ENCODE measurements around the gene ADAMTS9. TPM values are rescaled to one million over a fixed set of nuclear protein-coding genes. Genes with fewer than 3 reads are reported as not detected.

The ADAMTS9 gene
- total and polyA plus RNA-seq, 9 donors, result 11.8 to 88.8 (median 29.9) TPM

DNA sequence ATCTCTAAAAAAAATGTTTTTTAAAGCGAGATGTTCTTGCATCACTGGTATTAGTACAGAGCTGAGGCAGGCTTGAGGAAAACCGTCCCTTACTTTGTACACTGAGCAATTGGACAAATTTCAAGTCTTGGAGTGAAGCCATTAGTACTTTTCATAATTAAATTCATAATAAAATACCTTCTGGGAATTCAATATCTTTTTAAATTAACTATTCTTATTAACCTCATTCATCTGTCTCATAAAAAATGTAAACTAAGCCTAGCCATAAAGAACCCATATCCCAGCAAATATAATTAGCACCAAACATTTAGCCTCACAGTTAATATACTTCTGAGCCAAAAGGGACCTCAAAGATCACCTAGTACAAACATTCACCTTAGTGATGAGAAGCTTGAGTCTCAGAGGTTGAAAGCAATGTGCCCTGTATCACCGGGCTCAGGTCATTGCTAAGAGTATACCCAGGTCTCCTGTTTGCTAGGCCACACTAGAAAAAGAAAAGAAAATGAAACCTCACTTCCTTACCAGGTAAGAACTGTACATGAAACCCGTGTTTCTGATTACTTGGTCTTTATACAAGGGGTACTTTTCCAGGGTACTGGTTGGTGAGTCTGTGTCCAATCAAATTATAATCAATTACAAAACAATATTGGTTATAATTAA, 192.5 kb downstream of the ADAMTS9 start:
- intact Hi-C loops (cut with DNase I), result no loop called here

DNA sequence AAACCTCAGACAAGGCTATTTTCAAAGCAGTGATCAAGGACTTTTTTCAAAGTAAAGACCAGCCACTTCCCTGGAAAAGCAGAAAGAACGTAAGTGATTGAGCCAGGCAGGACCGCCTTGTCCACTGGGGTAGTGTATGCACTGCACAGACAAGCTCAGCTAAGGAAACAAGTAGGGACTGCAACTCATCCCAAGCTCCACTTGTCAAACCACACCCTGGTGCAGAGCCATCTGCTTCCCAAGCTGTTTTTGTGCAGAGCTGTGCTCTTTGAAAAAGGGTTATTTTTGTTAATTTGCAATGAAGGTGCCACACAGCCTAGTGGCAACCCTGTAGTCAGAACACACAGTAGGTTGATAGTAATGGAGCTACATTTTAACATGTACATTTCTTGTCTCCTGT, 193.3 kb downstream of the ADAMTS9 start:
- Histone ChIP-seq H3K4me3 (no peak overlapping the region), H3K27ac (no peak overlapping the region), H3K27me3 (no peaks in the 10 kb centered on the region), H3K9me3 (no peaks in the 10 kb centered on the region), H3K36me3 (no peaks in the 10 kb centered on the region), H3K4me1 (ENCODE audit: insufficient read depth) (peaks cover 17% of the 10 kb centered on the region)
- TF ChIP-seq EP300 (IDR thresholded peaks at IDR 0.05), result no peak
- TF ChIP-seq POLR2A (IDR thresholded peaks at IDR 0.05), result no peak
- TF ChIP-seq, protein P1, sequence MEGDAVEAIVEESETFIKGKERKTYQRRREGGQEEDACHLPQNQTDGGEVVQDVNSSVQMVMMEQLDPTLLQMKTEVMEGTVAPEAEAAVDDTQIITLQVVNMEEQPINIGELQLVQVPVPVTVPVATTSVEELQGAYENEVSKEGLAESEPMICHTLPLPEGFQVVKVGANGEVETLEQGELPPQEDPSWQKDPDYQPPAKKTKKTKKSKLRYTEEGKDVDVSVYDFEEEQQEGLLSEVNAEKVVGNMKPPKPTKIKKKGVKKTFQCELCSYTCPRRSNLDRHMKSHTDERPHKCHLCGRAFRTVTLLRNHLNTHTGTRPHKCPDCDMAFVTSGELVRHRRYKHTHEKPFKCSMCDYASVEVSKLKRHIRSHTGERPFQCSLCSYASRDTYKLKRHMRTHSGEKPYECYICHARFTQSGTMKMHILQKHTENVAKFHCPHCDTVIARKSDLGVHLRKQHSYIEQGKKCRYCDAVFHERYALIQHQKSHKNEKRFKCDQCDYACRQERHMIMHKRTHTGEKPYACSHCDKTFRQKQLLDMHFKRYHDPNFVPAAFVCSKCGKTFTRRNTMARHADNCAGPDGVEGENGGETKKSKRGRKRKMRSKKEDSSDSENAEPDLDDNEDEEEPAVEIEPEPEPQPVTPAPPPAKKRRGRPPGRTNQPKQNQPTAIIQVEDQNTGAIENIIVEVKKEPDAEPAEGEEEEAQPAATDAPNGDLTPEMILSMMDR (IDR thresholded peaks at IDR 0.05), result no peak
- no peak for DNase-seq
- 77 to 90% (median 88%) methylated on average over 2 of the region's 2 CpGs for WGBS, 3 donors
- intact Hi-C loops (cut with DNase I), result no loop called here

More for the DNA sequence above, 192.5 kb downstream of the ADAMTS9 start:
- no peaks in the 10 kb centered on the region for H3K36me3 ChIP-seq
- 63 to 69% (median 67%) methylated on average over 4 of the region's 4 CpGs for WGBS, 3 donors
- no peak overlapping the region for H3K27ac ChIP-seq
- TF ChIP-seq, protein P1 (IDR thresholded peaks at IDR 0.05), result no peak
- TF ChIP-seq POLR2A (IDR thresholded peaks at IDR 0.05), result no peak
- TF ChIP-seq EP300 (IDR thresholded peaks at IDR 0.05), result no peak
- H3K4me1 ChIP-seq (ENCODE audit: insufficient read depth), result peaks cover 10% of the 10 kb centered on the region
- no peak for DNase-seq
- no peaks in the 10 kb centered on the region for H3K27me3 ChIP-seq
- no peaks in the 10 kb centered on the region for H3K9me3 ChIP-seq
- H3K4me3 ChIP-seq, result no peak overlapping the region

DNA sequence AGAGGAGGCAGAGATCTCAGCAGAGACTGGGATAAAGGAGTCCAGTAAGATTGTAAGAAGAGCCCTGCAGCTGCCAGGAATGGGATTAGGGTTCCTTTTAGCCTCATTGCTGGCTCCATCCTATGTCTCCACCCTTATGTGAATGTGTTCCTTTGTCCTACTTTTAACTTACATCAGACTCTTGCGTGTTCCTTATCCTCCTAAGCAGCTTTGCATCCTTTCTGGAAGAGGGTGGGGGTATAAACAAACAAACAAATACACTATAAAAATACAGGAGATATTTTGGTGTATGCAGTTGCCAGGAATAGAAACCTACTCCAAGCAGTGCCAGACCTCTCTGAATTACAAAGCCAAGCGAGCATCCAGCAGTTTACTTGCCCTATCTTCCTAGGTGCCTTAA, 194.7 kb downstream of the ADAMTS9 start:
- intact Hi-C loops (cut with DNase I), result no loop called here
- no peak for DNase-seq
- WGBS, 3 donors, result 86 to 97% (median 96%) methylated on average over 2 of the region's 2 CpGs

DNA sequence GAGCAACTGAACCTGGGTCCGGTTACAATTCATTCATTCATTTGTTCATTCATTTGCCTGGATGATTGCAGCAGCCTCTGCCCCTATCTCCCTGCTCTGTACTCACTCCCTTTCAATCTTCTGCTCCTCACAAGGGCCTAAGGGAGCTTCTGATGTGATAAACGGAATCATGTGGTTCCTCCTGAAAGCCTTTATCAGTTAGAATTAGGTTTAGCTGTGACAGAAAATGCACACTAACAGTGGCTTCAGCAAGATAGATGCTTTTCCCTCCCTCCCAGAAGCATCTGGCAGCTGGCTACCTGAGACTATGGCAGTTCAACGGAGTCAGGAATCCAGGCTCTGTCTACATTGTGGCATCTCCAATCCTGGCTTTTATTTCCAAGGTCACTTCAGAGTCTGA, 196.0 kb downstream of the ADAMTS9 start:
- 19 to 52% (median 31%) methylated on average over 3 of the region's 3 CpGs for WGBS, 3 donors
- no peak overlapping the region for H3K27ac ChIP-seq
- intact Hi-C loops (cut with DNase I), result no loop called here
- H3K9me3 ChIP-seq, result no peaks in the 10 kb centered on the region
- TF ChIP-seq POLR2A (IDR thresholded peaks at IDR 0.05) (no peak), EP300 (IDR thresholded peaks at IDR 0.05) (no peak)
- TF ChIP-seq, protein P1 (IDR thresholded peaks at IDR 0.05), result no peak
- no peaks in the 10 kb centered on the region for H3K27me3 ChIP-seq
- no peak for DNase-seq
- peaks cover 24% of the 10 kb centered on the region for H3K4me1 ChIP-seq (ENCODE audit: insufficient read depth)
- H3K36me3 ChIP-seq, result no peaks in the 10 kb centered on the region
- no peak overlapping the region for H3K4me3 ChIP-seq

More for the DNA sequence above, 194.7 kb downstream of the ADAMTS9 start:
- H3K4me3 ChIP-seq, result no peak overlapping the region
- no peaks in the 10 kb centered on the region for H3K9me3 ChIP-seq
- no peaks in the 10 kb centered on the region for H3K36me3 ChIP-seq
- no peak overlapping the region for H3K27ac ChIP-seq
- H3K4me1 ChIP-seq (ENCODE audit: insufficient read depth), result peaks cover 24% of the 10 kb centered on the region
- no peaks in the 10 kb centered on the region for H3K27me3 ChIP-seq
- TF ChIP-seq, protein P1 (IDR thresholded peaks at IDR 0.05), result no peak
- TF ChIP-seq POLR2A (IDR thresholded peaks at IDR 0.05) (no peak), EP300 (IDR thresholded peaks at IDR 0.05) (no peak)

Measured in ovary (tissue), 9 donors.